Measurements from ENCODE around the gene GM2A.

- TF ChIP-seq, protein P1, sequence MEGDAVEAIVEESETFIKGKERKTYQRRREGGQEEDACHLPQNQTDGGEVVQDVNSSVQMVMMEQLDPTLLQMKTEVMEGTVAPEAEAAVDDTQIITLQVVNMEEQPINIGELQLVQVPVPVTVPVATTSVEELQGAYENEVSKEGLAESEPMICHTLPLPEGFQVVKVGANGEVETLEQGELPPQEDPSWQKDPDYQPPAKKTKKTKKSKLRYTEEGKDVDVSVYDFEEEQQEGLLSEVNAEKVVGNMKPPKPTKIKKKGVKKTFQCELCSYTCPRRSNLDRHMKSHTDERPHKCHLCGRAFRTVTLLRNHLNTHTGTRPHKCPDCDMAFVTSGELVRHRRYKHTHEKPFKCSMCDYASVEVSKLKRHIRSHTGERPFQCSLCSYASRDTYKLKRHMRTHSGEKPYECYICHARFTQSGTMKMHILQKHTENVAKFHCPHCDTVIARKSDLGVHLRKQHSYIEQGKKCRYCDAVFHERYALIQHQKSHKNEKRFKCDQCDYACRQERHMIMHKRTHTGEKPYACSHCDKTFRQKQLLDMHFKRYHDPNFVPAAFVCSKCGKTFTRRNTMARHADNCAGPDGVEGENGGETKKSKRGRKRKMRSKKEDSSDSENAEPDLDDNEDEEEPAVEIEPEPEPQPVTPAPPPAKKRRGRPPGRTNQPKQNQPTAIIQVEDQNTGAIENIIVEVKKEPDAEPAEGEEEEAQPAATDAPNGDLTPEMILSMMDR (IDR thresholded peaks at IDR 0.05; ENCODE audit: poor library complexity) = no peak
- TF ChIP-seq EZH2phosphoT487 (IDR thresholded peaks at IDR 0.05; ENCODE audit: low read depth, severe bottlenecking, unreplicated experiment) (no peak), EZH2 (IDR thresholded peaks at IDR 0.05; ENCODE audit: borderline replicate concordance) (no peak)
Observed at GRCh38 chr5:151264113-151264512, 11.1 kb downstream of the GM2A start.
